AG10803 (cell line): Measurements from ENCODE around the gene RELT.

ENCODE experiments used
- DNase-seq: peaks from one replicate; pipeline ENCODE4 v3.0.0; 2010; ENCODE audit warnings: low read depth
- H3K4me3 ChIP-seq: 2 replicates; pipeline ENCODE4 v1.5.1; 2011; ENCODE audit warnings: mild to moderate bottlenecking, low read length, control low read depth
- CTCF ChIP-seq: conservative IDR thresholded peaks from 2 replicates; pipeline ENCODE4 v1.5.1; 2011; ENCODE audit warnings: mild to moderate bottlenecking, low read length, control low read depth, inconsistent platforms

The RELT gene

DNA sequence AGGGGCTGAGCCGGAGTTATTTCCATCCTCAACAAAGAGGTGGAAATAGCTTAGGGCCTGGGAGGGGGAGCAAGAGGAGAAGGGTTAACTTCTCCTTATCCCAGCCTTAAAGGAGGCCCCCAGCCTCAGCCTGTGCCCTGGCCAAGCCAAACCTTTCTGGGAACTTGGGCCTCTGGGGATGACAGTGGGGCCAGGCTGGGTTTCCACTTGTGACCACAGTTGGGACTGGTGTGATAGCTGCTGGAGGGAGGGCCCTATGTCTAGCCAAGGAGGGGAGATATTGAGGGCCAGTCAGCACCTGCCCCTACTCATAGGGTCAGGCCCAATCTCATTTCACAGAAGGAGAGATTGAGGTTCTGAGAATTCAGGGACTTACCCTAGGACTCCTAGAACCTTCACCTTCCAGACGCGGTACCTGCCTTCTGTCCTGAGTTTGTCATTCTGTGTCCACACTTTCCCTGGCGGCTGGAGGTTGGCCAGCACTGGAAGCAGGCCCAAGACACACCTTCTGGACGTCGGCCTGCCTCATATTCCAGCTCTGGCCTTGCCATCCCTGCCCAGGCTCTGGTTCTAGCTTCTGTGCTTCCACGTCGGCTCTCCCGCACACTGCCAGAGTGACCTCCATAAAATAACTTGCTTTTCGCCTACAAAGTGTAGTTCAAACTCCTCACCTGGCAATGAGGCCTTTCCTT is 3.1 kb downstream of the RELT start:
- no peak overlapping the region for H3K4me3 ChIP-seq
- TF ChIP-seq CTCF, result no peak
- no peak for DNase-seq

DNA sequence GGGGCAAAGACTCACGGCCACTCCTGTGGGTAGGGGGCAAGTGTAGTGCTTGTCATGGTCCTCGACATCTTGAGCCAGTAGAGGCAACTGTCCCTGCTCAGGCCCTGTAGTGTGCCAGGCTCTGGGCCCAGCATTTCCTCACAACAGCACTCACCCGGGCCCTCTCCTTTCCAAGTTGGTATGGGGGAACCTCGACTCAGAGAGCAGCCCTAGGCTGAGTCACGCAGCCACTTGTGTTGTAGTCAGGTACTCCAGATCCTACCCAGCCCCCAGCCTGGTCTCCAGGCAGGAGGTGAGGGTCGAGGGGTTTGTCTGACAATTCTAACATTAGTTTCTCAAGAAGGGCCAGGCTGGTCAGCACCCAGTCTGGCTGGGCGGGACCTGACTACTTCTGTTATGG is 4.1 kb downstream of the RELT start:
- H3K4me3 ChIP-seq, result no peak overlapping the region
- no peak for DNase-seq
- no peak for TF ChIP-seq CTCF

DNA sequence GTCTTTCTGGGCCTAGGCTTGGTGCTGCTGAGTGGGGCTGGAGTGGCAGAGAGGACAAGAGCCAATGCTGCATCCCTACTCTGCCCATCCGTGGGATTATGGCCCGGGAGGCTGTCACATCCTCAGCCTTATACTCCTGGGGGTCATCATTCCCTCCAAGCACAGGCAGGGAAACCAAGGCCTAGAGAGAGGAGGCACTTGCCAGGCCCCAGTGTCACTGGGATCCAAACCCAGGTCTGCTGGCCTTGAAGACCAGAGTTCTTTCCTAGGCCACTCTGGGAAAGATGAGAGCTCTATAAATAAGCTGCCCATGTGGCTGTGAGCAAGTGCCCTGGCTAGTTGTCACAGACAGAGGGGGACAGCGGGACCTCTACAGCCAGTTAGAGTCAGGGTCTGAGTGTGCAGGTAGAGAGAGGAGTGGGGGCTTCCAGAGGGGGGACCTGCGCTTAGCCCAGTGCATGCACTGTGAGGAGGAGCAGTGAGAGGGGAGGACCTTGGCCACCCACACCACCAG is 4.8 kb downstream of the RELT start:
- no peak for TF ChIP-seq CTCF
- DNase-seq, result no peak
- H3K4me3 ChIP-seq, result no peak overlapping the region

DNA sequence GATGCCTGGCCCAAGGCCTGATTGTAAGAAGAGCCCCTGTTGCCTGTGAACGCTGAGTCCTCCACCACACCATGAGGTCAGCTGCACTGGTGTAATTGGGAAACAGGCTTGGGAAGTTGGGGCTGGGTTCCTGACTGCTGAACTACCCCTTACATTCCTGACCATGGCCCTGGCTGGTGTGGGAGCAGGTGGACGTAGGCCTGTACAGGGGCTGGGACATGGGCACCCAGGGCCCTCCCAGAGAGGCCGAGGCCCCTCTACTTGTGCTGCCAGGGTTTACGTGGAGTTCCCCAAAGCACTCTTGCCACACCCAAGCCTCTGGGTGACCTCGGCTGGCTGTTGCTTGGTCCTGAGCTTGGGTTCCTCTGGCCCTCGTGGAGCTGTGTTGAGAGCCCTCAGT is 5.4 kb downstream of the RELT start:
- no peak for DNase-seq

DNA sequence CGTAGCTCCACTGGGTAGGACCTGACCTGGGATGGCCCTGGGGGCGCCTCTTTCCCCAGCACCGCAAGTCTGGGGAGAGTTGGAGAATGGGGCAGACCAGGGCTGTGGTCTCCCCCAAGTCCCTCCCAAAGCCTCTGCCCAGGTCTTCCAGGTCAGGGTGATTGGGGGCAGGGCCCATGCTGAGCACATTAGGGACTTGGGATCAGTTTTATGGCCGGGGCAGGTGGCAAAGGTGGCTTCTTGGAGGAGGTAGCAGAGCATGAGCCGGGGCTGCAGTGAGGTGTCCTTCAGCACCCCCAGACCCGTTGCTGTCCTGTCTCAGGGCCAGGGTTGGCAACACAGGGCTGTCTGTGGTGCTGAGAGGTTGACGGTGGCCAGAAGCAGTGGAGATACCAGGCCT is 6.0 kb downstream of the RELT start:
- H3K4me3 ChIP-seq, result no peak overlapping the region
- no peak for DNase-seq
- TF ChIP-seq CTCF, result no peak

More for the DNA sequence above, 5.4 kb downstream of the RELT start:
- H3K4me3 ChIP-seq, result no peak overlapping the region
- no peak for TF ChIP-seq CTCF

- no peak overlapping the region for H3K4me3 ChIP-seq
- no peak for DNase-seq
- TF ChIP-seq CTCF, result no peak
Measured at GRCh38 chr11:73382747-73383146, 6.5 kb downstream of the RELT start.

DNA sequence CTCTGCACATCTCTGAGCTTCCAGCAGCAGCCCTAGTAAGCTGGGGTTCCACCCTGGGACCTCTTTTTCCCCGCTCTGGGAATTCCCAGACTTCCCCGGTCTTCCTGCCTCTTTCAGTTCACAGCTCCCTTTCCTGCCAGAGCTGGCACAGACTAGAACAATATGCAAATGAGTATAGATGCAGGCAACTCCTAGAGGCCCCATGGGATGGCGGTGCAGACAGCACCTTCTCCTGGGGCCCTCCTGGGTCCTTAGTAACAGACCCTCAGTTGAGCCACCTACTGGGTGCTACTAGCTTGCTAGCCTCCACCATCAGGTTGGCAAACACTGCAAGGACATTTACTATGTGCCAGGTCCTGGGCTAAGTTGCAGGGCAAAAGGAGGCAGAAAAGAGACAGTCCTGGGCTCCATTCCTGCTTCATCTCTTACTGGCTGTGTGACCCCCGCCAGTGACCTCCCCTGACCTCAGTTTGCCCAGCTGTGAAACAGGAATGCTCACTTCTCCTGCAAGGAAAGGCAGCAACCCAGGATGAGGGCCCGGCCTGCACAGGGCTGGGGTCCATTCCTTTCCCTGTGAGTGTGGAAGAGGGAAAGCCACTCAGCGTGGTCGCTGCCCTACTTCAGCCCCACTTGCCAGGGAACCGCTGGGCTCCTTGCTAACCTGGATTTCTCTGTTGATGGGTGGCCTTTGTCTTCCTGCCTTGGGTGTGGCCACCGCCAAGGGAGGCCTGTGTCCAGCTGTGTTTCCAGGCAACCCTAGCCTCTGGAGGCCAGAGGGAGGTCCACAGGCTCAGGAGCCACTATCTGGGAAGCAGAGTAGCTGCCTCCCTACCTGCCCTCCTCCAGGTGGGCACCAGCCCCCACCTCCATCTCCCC is 7.3 kb downstream of the RELT start:
- no peak for DNase-seq
- TF ChIP-seq CTCF, result no peak
- no peak overlapping the region for H3K4me3 ChIP-seq
